GM23248 (cell line): Measurements from ENCODE around the gene VANGL1.

Source experiments
- EZH2 ChIP-seq: fragments of 200-600 bp; sonication (generic); IDR thresholded peaks from 2 replicates; pipeline ENCODE4 v1.6.1; 2018; ENCODE audit warnings: antibody characterized with exemption, mild to moderate bottlenecking; ENCODE audit not compliant: insufficient read depth, poor library complexity, severe bottlenecking
- EZH2phosphoT487 ChIP-seq: fragments of 200-600 bp; sonication (generic); IDR thresholded peaks from 2 replicates; pipeline ENCODE4 v1.6.1; 2018; ENCODE audit warnings: antibody characterized with exemption, moderate library complexity, mild to moderate bottlenecking, low read depth; ENCODE audit not compliant: insufficient read depth

DNA sequence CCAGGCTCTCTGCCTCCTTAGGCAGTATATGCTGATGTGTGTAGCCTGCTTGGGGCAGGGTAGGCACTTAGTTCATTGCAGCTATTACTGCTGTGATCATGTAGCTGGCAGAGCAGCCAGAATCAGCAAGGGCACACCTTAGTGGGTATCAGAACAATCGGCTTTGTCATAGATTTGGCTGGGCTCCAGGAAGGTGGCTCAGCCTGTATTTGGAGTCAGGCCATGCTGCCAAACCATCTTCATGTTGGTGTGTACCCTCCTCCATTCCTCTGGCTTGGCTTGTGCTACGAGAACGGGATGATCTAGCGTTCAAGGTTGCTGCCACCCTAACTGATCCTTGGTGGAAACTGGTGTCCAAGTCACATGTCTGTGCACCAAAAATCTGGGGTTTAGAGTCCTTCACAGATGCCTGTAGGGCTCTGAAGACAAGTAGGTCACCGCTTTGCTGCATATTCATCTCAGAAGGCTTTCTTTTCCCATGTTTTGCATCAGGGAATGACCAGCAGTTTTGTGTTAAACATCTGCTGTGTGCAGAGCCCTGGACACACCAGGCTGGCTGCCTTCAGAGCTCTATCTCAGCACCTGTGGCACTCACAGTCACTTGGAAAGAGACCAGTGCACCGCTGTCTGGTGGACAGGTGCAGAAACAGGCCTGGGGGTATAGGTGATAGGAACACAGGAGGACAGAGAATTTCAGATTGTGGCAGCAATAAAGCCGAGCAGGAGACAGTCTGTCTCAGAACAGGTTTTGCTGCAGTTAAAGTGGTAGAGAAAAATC is 23.7 kb downstream of the VANGL1 start:
- TF ChIP-seq EZH2 (no peak), EZH2phosphoT487 (no peak)
